ENCODE measurements around the gene KLRC3.

The KLRC3 gene

GRCh38 chr12:10366875-10367274 is 53.5 kb downstream of the KLRC3 start:
- no peak overlapping the region for H2BK15ac ChIP-seq (replicated peaks; ENCODE audit: low read depth)
- no peaks in the 10 kb centered on the region for H3K79me2 ChIP-seq (ENCODE audit: control insufficient read depth, insufficient read depth, low read length)
- H3K27ac ChIP-seq (ENCODE audit: low read depth, low read length): no peak overlapping the region
- no peak overlapping the region for H3K18ac ChIP-seq (ENCODE audit: low read length)
- no peak overlapping the region for H3K4ac ChIP-seq (ENCODE audit: low read depth, low read length)
- no peaks in the 10 kb centered on the region for H3K27me3 ChIP-seq (ENCODE audit: insufficient read depth, low read length, poor library complexity)
- no peak overlapping the region for H3K4me3 ChIP-seq (ENCODE audit: low read length)
- H3K36me3 ChIP-seq (ENCODE audit: control insufficient read depth, insufficient read depth, low read length): no peaks in the 10 kb centered on the region
- DNase-seq: peak; percentile 49
- no peak overlapping the region for H2BK5ac ChIP-seq (ENCODE audit: low read length)
- no peak overlapping the region for H3K56ac ChIP-seq (ENCODE audit: low read length)
- no peak overlapping the region for H2AK5ac ChIP-seq (ENCODE audit: low read length)
- no peak overlapping the region for H4K5ac ChIP-seq (ENCODE audit: low read length)
- no peak overlapping the region for H3K9ac ChIP-seq (ENCODE audit: low read length)
- no peak overlapping the region for H3K23ac ChIP-seq (ENCODE audit: low read length)
- no peaks in the 10 kb centered on the region for H3K79me1 ChIP-seq (ENCODE audit: low read length)
- H3K4me2 ChIP-seq (ENCODE audit: low read length): no peak overlapping the region
- H3K4me1 ChIP-seq (ENCODE audit: control insufficient read depth, low read depth, low read length): peaks cover 12% of the 10 kb centered on the region
- H4K8ac ChIP-seq (ENCODE audit: low read depth, low read length): peak overlapping the region; percentile 65
- no peak overlapping the region for H2BK120ac ChIP-seq (ENCODE audit: low read depth, low read length)

- Histone ChIP-seq H3K4me3 (ENCODE audit: low read length) (no peak overlapping the region), H3K4ac (ENCODE audit: low read depth, low read length) (no peak overlapping the region), H3K18ac (ENCODE audit: low read length) (peak overlapping the region; percentile 25), H3K4me1 (ENCODE audit: control insufficient read depth, low read depth, low read length) (peaks cover 12% of the 10 kb centered on the region), H3K79me1 (ENCODE audit: low read length) (no peaks in the 10 kb centered on the region), H3K23ac (ENCODE audit: low read length) (no peak overlapping the region), H2BK5ac (ENCODE audit: low read length) (no peak overlapping the region), H3K9ac (ENCODE audit: low read length) (no peak overlapping the region), H3K36me3 (ENCODE audit: control insufficient read depth, insufficient read depth, low read length) (no peaks in the 10 kb centered on the region), H4K8ac (ENCODE audit: low read depth, low read length) (no peak overlapping the region), H4K5ac (ENCODE audit: low read length) (no peak overlapping the region), H3K27ac (ENCODE audit: low read depth, low read length) (no peak overlapping the region), H2BK15ac (replicated peaks; ENCODE audit: low read depth) (peak overlapping the region; percentile 94), H3K27me3 (ENCODE audit: insufficient read depth, low read length, poor library complexity) (no peaks in the 10 kb centered on the region), H3K4me2 (ENCODE audit: low read length) (no peak overlapping the region), H3K56ac (ENCODE audit: low read length) (peak overlapping the region; percentile 1), H3K79me2 (ENCODE audit: control insufficient read depth, insufficient read depth, low read length) (no peaks in the 10 kb centered on the region), H2AK5ac (ENCODE audit: low read length) (no peak overlapping the region), H2BK120ac (ENCODE audit: low read depth, low read length) (no peak overlapping the region)
- peak; percentile 42 for DNase-seq
- WGBS (ENCODE audit: extremely low coverage, insufficient coverage, low lambda C conversion rate): no CpG with 5 or more reads among the region's 6 CpGs
Observed at GRCh38 chr12:10365696-10366405, 54.5 kb downstream of the KLRC3 start.

GRCh38 chr12:10364815-10365622 is 55.4 kb downstream of the KLRC3 start:
- Histone ChIP-seq H3K56ac (ENCODE audit: low read length) (peak overlapping the region; percentile 84), H3K4me3 (ENCODE audit: low read length) (no peak overlapping the region), H3K36me3 (ENCODE audit: control insufficient read depth, insufficient read depth, low read length) (no peaks in the 10 kb centered on the region), H3K79me2 (ENCODE audit: control insufficient read depth, insufficient read depth, low read length) (no peaks in the 10 kb centered on the region), H4K8ac (ENCODE audit: low read depth, low read length) (no peak overlapping the region), H3K4me1 (ENCODE audit: control insufficient read depth, low read depth, low read length) (peaks cover 12% of the 10 kb centered on the region), H3K18ac (ENCODE audit: low read length) (peak overlapping the region; percentile 32), H2AK5ac (ENCODE audit: low read length) (no peak overlapping the region), H3K79me1 (ENCODE audit: low read length) (no peaks in the 10 kb centered on the region), H3K9ac (ENCODE audit: low read length) (peak overlapping the region; percentile 53), H2BK120ac (ENCODE audit: low read depth, low read length) (no peak overlapping the region), H3K27me3 (ENCODE audit: insufficient read depth, low read length, poor library complexity) (no peaks in the 10 kb centered on the region), H3K23ac (ENCODE audit: low read length) (no peak overlapping the region), H2BK5ac (ENCODE audit: low read length) (no peak overlapping the region), H3K4ac (ENCODE audit: low read depth, low read length) (no peak overlapping the region), H3K4me2 (ENCODE audit: low read length) (peak overlapping the region; percentile 62), H2BK15ac (replicated peaks; ENCODE audit: low read depth) (no peak overlapping the region), H3K27ac (ENCODE audit: low read depth, low read length) (peak overlapping the region; percentile 41), H4K5ac (ENCODE audit: low read length) (no peak overlapping the region)
- WGBS (ENCODE audit: extremely low coverage, insufficient coverage, low lambda C conversion rate): no CpG with 5 or more reads among the region's 15 CpGs
- DNase-seq: peak; percentile 93

- Histone ChIP-seq H3K18ac (ENCODE audit: low read length) (peak overlapping the region; percentile 31), H2BK15ac (replicated peaks; ENCODE audit: low read depth) (no peak overlapping the region), H3K4me2 (ENCODE audit: low read length) (peak overlapping the region; percentile 12), H2AK5ac (ENCODE audit: low read length) (no peak overlapping the region), H4K5ac (ENCODE audit: low read length) (no peak overlapping the region), H3K36me3 (ENCODE audit: control insufficient read depth, insufficient read depth, low read length) (no peaks in the 10 kb centered on the region), H3K56ac (ENCODE audit: low read length) (peak overlapping the region; percentile 84), H2BK5ac (ENCODE audit: low read length) (peak overlapping the region; percentile 68), H3K27ac (ENCODE audit: low read depth, low read length) (peak overlapping the region; percentile 51), H2BK120ac (ENCODE audit: low read depth, low read length) (no peak overlapping the region), H3K27me3 (ENCODE audit: insufficient read depth, low read length, poor library complexity) (no peaks in the 10 kb centered on the region), H3K4me3 (ENCODE audit: low read length) (no peak overlapping the region), H3K9ac (ENCODE audit: low read length) (peak overlapping the region; percentile 53), H3K79me1 (ENCODE audit: low read length) (no peaks in the 10 kb centered on the region), H3K79me2 (ENCODE audit: control insufficient read depth, insufficient read depth, low read length) (no peaks in the 10 kb centered on the region), H4K8ac (ENCODE audit: low read depth, low read length) (no peak overlapping the region), H3K23ac (ENCODE audit: low read length) (no peak overlapping the region), H3K4ac (ENCODE audit: low read depth, low read length) (peak overlapping the region; percentile 44), H3K4me1 (ENCODE audit: control insufficient read depth, low read depth, low read length) (peaks cover 12% of the 10 kb centered on the region)
- no CpG with 5 or more reads among the region's 19 CpGs for WGBS (ENCODE audit: extremely low coverage, insufficient coverage, low lambda C conversion rate)
- peak; percentile 63 for DNase-seq
Observed at GRCh38 chr12:10363914-10364814, 56.2 kb downstream of the KLRC3 start.

- Histone ChIP-seq H4K5ac (ENCODE audit: low read length) (no peak overlapping the region), H3K4me3 (ENCODE audit: low read length) (no peak overlapping the region), H3K4me2 (ENCODE audit: low read length) (no peak overlapping the region), H3K4ac (ENCODE audit: low read depth, low read length) (peak overlapping the region; percentile 44), H2BK120ac (ENCODE audit: low read depth, low read length) (no peak overlapping the region), H3K27ac (ENCODE audit: low read depth, low read length) (peak overlapping the region; percentile 51), H3K79me1 (ENCODE audit: low read length) (no peaks in the 10 kb centered on the region), H2BK15ac (replicated peaks; ENCODE audit: low read depth) (no peak overlapping the region), H3K27me3 (ENCODE audit: insufficient read depth, low read length, poor library complexity) (no peaks in the 10 kb centered on the region), H4K8ac (ENCODE audit: low read depth, low read length) (no peak overlapping the region), H3K23ac (ENCODE audit: low read length) (no peak overlapping the region), H3K9ac (ENCODE audit: low read length) (peak overlapping the region; percentile 53), H3K56ac (ENCODE audit: low read length) (peak overlapping the region; percentile 84), H2BK5ac (ENCODE audit: low read length) (peak overlapping the region; percentile 37), H2AK5ac (ENCODE audit: low read length) (no peak overlapping the region), H3K18ac (ENCODE audit: low read length) (peak overlapping the region; percentile 31), H3K79me2 (ENCODE audit: control insufficient read depth, insufficient read depth, low read length) (no peaks in the 10 kb centered on the region), H3K4me1 (ENCODE audit: control insufficient read depth, low read depth, low read length) (peaks cover 12% of the 10 kb centered on the region), H3K36me3 (ENCODE audit: control insufficient read depth, insufficient read depth, low read length) (no peaks in the 10 kb centered on the region)
- DNase-seq: no peak
- no CpG with 5 or more reads among the region's 5 CpGs for WGBS (ENCODE audit: extremely low coverage, insufficient coverage, low lambda C conversion rate)
Observed at GRCh38 chr12:10363658-10363913, 56.8 kb downstream of the KLRC3 start.
